Right hindlimb (tissue), 1 donor: Measurements from ENCODE around the gene ARID1A.

Source experiments
- DNase-seq: peaks from one replicate; pipeline ENCODE4 v3.0.0-alpha.2; 2018

Gene ARID1A

GRCh38 chr1:26768755-26769154, 72.9 kb downstream of the ARID1A start:
- peak; percentile 47 for DNase-seq

- DNase-seq, result no peak
Measured at GRCh38 chr1:26771285-26771642, 75.4 kb downstream of the ARID1A start.

GRCh38 chr1:26771643-26772321, 76.0 kb downstream of the ARID1A start:
- DNase-seq, result no peak

GRCh38 chr1:26772687-26773086, 76.9 kb downstream of the ARID1A start:
- no peak for DNase-seq

GRCh38 chr1:26774462-26774861, 78.6 kb downstream of the ARID1A start:
- DNase-seq, result no peak

GRCh38 chr1:26775666-26776065, 79.9 kb downstream of the ARID1A start:
- no peak for DNase-seq

GRCh38 chr1:26779098-26779668, 83.4 kb downstream of the ARID1A start:
- no peak for DNase-seq

GRCh38 chr1:26780344-26780957, 84.6 kb downstream of the ARID1A start:
- DNase-seq, result no peak

GRCh38 chr1:26781206-26781825, 85.5 kb downstream of the ARID1A start:
- no peak for DNase-seq

GRCh38 chr1:26782521-26783212, 86.9 kb downstream of the ARID1A start:
- no peak for DNase-seq

GRCh38 chr1:26783646-26784022, 87.8 kb downstream of the ARID1A start:
- DNase-seq, result no peak

GRCh38 chr1:26784023-26784871, 88.4 kb downstream of the ARID1A start:
- DNase-seq, result peak; percentile 32

- DNase-seq, result no peak
Measured at GRCh38 chr1:26784886-26785285, 89.1 kb downstream of the ARID1A start.

GRCh38 chr1:26785611-26786436, 90.0 kb downstream of the ARID1A start:
- DNase-seq, result no peak

- DNase-seq, result peak; percentile 83
Measured at GRCh38 chr1:26786437-26787380, 90.9 kb downstream of the ARID1A start.

GRCh38 chr1:26787381-26787705, 91.5 kb downstream of the ARID1A start:
- no peak for DNase-seq

GRCh38 chr1:26787706-26788514, 92.1 kb downstream of the ARID1A start, which contains the start of gene PIGV:
PIGV (plus strand) TSS chr1:26787950; CDS start chr1:26790816, 2,866 bp downstream.
- DNase-seq, result peak; percentile 94

GRCh38 chr1:26788515-26788785, 92.6 kb downstream of the ARID1A start:
- no peak for DNase-seq

GRCh38 chr1:26788836-26789611, 93.2 kb downstream of the ARID1A start:
- DNase-seq, result peak; percentile 90
